ENCODE data around the gene FZD4. TPM values are rescaled to one million over a fixed set of nuclear protein-coding genes. Genes with fewer than 3 reads are reported as not detected.
"Not testable (repeated sequence)": the region's sequence is repeated elsewhere in the genome, so short reads cannot be mapped to it uniquely, and the experiment has no call there.

Gene FZD4
- polyA plus RNA-seq, 1 donor from 2014 or later, result 0.76 TPM

DNA sequence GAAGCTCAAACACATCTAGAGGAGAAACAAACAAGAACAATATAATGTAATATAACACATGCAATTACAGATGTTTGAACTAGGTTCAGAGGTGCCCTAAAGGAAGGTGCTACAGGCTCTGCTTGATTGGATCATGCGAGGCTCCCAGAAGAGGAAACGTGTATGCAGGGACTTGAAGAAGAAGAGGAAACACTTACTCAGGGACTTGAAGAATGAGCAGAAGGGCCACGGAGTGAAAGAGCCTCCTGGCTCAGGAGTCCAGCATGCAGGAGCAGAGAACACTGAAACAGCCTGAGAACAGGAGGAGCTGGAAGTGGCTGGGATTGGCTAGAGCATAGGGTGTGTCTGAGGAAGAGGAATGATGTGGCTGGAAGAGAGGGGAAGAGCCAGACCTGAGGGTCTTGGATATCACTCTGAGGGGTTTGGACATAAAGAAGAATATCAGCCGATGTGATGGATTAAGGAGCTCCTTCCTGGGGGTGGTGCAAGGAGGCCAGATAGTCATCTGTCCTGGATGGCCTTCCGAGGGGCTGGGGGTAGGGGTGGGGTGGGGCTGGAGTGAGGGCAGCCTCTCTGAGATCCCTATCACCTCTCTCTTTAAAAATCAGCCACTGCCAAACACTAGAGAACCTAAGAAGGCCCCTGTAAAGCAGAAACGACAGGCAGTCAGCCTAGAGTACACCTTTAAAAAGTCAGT is 16.8 kb downstream of the FZD4 start:
- no peak overlapping the region for H3K27ac ChIP-seq (ENCODE audit: low read length)
- no peaks in the 10 kb centered on the region for H3K36me3 ChIP-seq (ENCODE audit: insufficient read depth, low read length)
- H3K9ac ChIP-seq (ENCODE audit: low read length), result no peak overlapping the region
- no peak overlapping the region for H2AFZ ChIP-seq (ENCODE audit: low read depth, low read length)
- no peaks in the 10 kb centered on the region for H3K9me3 ChIP-seq (ENCODE audit: low read length)
- H3K4me2 ChIP-seq (ENCODE audit: low read length), result no peak overlapping the region
- no peaks in the 10 kb centered on the region for H4K20me1 ChIP-seq (ENCODE audit: insufficient read depth)
- H3K9me2 ChIP-seq (ENCODE audit: insufficient read depth, low read length), result no peaks in the 10 kb centered on the region
- TF ChIP-seq SMC3 (conservative IDR thresholded peaks at IDR 0.05; ENCODE audit: poor library complexity) (no peak), EZH2 (IDR thresholded peaks at IDR 0.05; ENCODE audit: borderline replicate concordance, insufficient read depth, low read length, poor library complexity, severe bottlenecking) (no peak), EP300 (conservative IDR thresholded peaks at IDR 0.05; ENCODE audit: poor library complexity, severe bottlenecking) (no peak), RAD21 (conservative IDR thresholded peaks at IDR 0.05) (no peak), TAF1 (IDR thresholded peaks at IDR 0.05; ENCODE audit: low read depth) (no peak), MXI1 (conservative IDR thresholded peaks at IDR 0.05; ENCODE audit: poor library complexity, severe bottlenecking) (no peak)
- TF ChIP-seq, protein P1, sequence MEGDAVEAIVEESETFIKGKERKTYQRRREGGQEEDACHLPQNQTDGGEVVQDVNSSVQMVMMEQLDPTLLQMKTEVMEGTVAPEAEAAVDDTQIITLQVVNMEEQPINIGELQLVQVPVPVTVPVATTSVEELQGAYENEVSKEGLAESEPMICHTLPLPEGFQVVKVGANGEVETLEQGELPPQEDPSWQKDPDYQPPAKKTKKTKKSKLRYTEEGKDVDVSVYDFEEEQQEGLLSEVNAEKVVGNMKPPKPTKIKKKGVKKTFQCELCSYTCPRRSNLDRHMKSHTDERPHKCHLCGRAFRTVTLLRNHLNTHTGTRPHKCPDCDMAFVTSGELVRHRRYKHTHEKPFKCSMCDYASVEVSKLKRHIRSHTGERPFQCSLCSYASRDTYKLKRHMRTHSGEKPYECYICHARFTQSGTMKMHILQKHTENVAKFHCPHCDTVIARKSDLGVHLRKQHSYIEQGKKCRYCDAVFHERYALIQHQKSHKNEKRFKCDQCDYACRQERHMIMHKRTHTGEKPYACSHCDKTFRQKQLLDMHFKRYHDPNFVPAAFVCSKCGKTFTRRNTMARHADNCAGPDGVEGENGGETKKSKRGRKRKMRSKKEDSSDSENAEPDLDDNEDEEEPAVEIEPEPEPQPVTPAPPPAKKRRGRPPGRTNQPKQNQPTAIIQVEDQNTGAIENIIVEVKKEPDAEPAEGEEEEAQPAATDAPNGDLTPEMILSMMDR (IDR thresholded peaks at IDR 0.05; ENCODE audit: poor library complexity, severe bottlenecking), result no peak
- TF ChIP-seq, protein P2, sequence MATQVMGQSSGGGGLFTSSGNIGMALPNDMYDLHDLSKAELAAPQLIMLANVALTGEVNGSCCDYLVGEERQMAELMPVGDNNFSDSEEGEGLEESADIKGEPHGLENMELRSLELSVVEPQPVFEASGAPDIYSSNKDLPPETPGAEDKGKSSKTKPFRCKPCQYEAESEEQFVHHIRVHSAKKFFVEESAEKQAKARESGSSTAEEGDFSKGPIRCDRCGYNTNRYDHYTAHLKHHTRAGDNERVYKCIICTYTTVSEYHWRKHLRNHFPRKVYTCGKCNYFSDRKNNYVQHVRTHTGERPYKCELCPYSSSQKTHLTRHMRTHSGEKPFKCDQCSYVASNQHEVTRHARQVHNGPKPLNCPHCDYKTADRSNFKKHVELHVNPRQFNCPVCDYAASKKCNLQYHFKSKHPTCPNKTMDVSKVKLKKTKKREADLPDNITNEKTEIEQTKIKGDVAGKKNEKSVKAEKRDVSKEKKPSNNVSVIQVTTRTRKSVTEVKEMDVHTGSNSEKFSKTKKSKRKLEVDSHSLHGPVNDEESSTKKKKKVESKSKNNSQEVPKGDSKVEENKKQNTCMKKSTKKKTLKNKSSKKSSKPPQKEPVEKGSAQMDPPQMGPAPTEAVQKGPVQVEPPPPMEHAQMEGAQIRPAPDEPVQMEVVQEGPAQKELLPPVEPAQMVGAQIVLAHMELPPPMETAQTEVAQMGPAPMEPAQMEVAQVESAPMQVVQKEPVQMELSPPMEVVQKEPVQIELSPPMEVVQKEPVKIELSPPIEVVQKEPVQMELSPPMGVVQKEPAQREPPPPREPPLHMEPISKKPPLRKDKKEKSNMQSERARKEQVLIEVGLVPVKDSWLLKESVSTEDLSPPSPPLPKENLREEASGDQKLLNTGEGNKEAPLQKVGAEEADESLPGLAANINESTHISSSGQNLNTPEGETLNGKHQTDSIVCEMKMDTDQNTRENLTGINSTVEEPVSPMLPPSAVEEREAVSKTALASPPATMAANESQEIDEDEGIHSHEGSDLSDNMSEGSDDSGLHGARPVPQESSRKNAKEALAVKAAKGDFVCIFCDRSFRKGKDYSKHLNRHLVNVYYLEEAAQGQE (IDR thresholded peaks at IDR 0.05; ENCODE audit: borderline replicate concordance), result no peak
- H3K27me3 ChIP-seq (ENCODE audit: insufficient read depth, low read depth, low read length), result no peaks in the 10 kb centered on the region
- no peaks in the 10 kb centered on the region for H3K79me2 ChIP-seq (replicated peaks; ENCODE audit: insufficient read depth, low read length)
- H3K4me3 ChIP-seq (ENCODE audit: low read length), result no peak overlapping the region
- no peaks in the 10 kb centered on the region for H3F3A ChIP-seq (ENCODE audit: insufficient read depth, low read length, poor library complexity, severe bottlenecking)

DNA sequence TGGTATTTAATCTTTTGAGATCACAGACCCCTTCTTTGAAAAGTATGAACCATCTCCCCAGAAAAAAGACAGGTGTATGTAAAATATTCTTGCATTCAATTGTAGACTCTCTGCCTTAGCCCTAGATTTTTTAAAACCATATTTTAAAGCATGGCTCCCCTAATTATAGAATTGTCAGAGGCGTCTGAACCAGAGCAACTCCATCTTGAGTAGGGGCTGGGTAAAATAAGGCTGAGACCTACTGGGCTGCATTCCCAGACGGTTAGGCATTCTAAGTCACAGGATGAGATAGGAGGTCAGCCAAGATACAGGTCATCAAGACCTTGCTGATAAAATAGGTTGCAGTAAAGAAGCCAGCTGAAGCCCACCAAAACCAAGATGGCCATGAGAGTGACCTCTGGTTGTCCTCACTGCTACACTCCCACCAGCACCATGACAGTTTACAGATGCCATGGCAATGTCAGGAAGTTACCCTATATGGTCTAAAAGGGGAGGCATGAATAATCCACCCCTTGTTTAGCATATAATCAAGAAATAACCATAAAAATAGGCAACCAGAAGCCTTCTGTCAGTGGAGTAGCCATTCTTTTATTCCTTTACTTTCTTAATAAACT is 17.9 kb downstream of the FZD4 start:
- H2AFZ ChIP-seq (ENCODE audit: low read depth, low read length); H3K9me3 ChIP-seq (ENCODE audit: low read length); H3K79me2 ChIP-seq (replicated peaks; ENCODE audit: insufficient read depth, low read length); H4K20me1 ChIP-seq (ENCODE audit: insufficient read depth); H3K27me3 ChIP-seq (ENCODE audit: insufficient read depth, low read depth, low read length); H3K27ac ChIP-seq (ENCODE audit: low read length); H3K36me3 ChIP-seq (ENCODE audit: insufficient read depth, low read length); H3K4me3 ChIP-seq (ENCODE audit: low read length); H3K9ac ChIP-seq (ENCODE audit: low read length); H3K4me2 ChIP-seq (ENCODE audit: low read length); H3F3A ChIP-seq (ENCODE audit: insufficient read depth, low read length, poor library complexity, severe bottlenecking); H3K9me2 ChIP-seq (ENCODE audit: insufficient read depth, low read length): not testable (repeated sequence)
